Aorta (tissue), 5 donors: Measurements from ENCODE around the gene B4GALNT3. TPM values are rescaled to one million over a fixed set of nuclear protein-coding genes. Genes with fewer than 3 reads are reported as not detected.

Source experiments
- ATAC-seq: fragments of 200-7000 bp; cut with Tn5 transposase; one replicate; pipeline ENCODE4 v1.9.1; 2022; ENCODE audit warnings: moderate library complexity; ENCODE audit not compliant: low FRiP score
- DNase-seq, 2 donors: peaks; one replicate each; pipeline ENCODE4 v3.0.0-alpha.2; 2020
- H3K27ac ChIP-seq, 2 donors: one replicate each; pipeline ENCODE4 v1.5.1; 2013; ENCODE audit warnings: low read length in 2 of 2, mild to moderate bottlenecking in 2 of 2, moderate library complexity in 2 of 2, control low read depth in 1 of 2, inconsistent platforms in 1 of 2, low read depth in 1 of 2
- H3K27me3 ChIP-seq, 2 donors: one replicate each; pipeline ENCODE4 v1.6.1; 2013; ENCODE audit warnings: control low read depth in 1 of 2, low read length in 1 of 2, mild to moderate bottlenecking in 1 of 2, moderate library complexity in 1 of 2; ENCODE audit not compliant: insufficient read depth in 2 of 2, control insufficient read depth in 1 of 2
- H3K36me3 ChIP-seq, 2 donors: one replicate each; pipeline ENCODE4 v1.6.1; 2013; ENCODE audit warnings: control low read depth in 1 of 2, low read length in 1 of 2, mild to moderate bottlenecking in 1 of 2; ENCODE audit not compliant: insufficient read depth in 2 of 2, control insufficient read depth in 1 of 2
- H3K4me1 ChIP-seq, 2 donors: one replicate each; pipeline ENCODE4 v1.6.1; 2013; ENCODE audit warnings: low read length in 2 of 2, control low read depth in 1 of 2, mild to moderate bottlenecking in 1 of 2, moderate library complexity in 1 of 2; ENCODE audit not compliant: insufficient read depth in 2 of 2, control insufficient read depth in 1 of 2
- H3K4me3 ChIP-seq, 2 donors: one replicate each; pipeline ENCODE4 v1.5.1; 2013; ENCODE audit warnings: low read length in 2 of 2, control low read depth in 1 of 2, mild to moderate bottlenecking in 1 of 2
- H3K9me3 ChIP-seq: one replicate; pipeline ENCODE4 v1.6.1; 2013; ENCODE audit warnings: mild to moderate bottlenecking, low read length; ENCODE audit not compliant: control insufficient read depth
- WGBS, 2 donors: extraction: QIAGEN DNeasy Blood & Tissue Kit; methylation state at CpG; one replicate each; pipeline ENCODE4 v1.1.7; 2013; 5-methylcytosine and 5-hydroxymethylcytosine counted together
- intact Hi-C, 2 donors: fragments of 100-400 bp; cut with DNase I; formaldehyde crosslinking; loops; one replicate each; pipeline versions ENCODE4 v1.14.2 to v1.15.0; 2022
- polyA plus RNA-seq, 2 donors: library from polyadenylated mRNA; stranded (reverse); fragments of 200-250 nt; gene quantifications; one replicate each; pipeline ENCODE4 v1.2.3, GENCODE V29; 2013
- total RNA-seq, 2 donors: library from RNA; stranded (reverse); fragmentation: NEBNext Ultra II Directional; extraction: Animal tissue kit (Norgen Biotek cat#: 25700); gene quantifications; one replicate each; pipeline ENCODE4 v1.2.1, GENCODE V29; 2021
- donor health status: healthy with polysubstance abuse.
- donor health status: Bipolar disorder and iron deficiency.
- donor health status: DM: no; HTN: no; CAD: no.
- donor health status: DM: no; HTN: no; CAD: no.
- donor health status: DM: yes; HTN: yes; CAD: no.

B4GALNT3 gene
- total and polyA plus RNA-seq, 4 donors, result 10.3 to 29.9 (median 18.9) TPM

- no peaks in the 10 kb centered on the region for H3K4me1 ChIP-seq
- no peaks in the 10 kb centered on the region for H3K27me3 ChIP-seq
- ATAC-seq (no peak), DNase-seq (peak in 1 of 2 donors; percentile 37)
- WGBS, 2 donors, result 85 to 89% methylated on average over 21 of the region's 21 CpGs
- no peak overlapping the region for H3K4me3 ChIP-seq
- intact Hi-C loops, result loop anchor here in 1 of 2 donors (10.0 kb wide), 1 partner anchor 389 kb away; no protein-coding TSS in a partner anchor
- no peaks in the 10 kb centered on the region for H3K9me3 ChIP-seq
- no peaks in the 10 kb centered on the region for H3K36me3 ChIP-seq
- no peak overlapping the region for H3K27ac ChIP-seq
Measured at GRCh38 chr12:565589-566105, 105.9 kb downstream of the B4GALNT3 start.

DNA sequence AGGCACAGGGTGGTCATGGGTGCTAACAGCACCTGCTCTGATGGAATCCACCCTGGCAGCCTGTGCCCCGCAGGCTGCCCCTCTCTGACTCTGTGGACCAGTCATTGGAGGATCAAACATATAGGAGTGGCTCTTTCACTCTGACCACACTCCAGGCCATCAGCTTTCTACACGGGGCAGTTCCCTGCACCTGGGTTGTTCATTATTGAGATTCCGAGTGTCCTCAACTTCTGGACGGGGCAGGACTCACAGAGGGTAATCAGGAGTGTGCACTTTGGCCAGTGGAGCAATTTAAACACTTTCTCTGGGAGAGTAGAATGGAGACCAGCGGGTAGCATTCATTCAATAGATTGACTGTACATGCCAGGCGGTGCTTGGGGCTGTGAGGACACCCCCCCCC, 108.7 kb downstream of the B4GALNT3 start:
- H3K9me3 ChIP-seq, result no peaks in the 10 kb centered on the region
- no peak overlapping the region for H3K27ac ChIP-seq
- intact Hi-C loops, result loop anchor here in 1 of 2 donors (10.0 kb wide), 1 partner anchor 386 kb away; no protein-coding TSS in a partner anchor
- no peaks in the 10 kb centered on the region for H3K4me1 ChIP-seq
- no peak overlapping the region for H3K4me3 ChIP-seq
- no peak for ATAC-seq
- peak; percentile 24 to 27 for DNase-seq
- H3K36me3 ChIP-seq, result no peaks in the 10 kb centered on the region
- H3K27me3 ChIP-seq, result no peaks in the 10 kb centered on the region
- 75 to 79% methylated on average over 6 of the region's 6 CpGs for WGBS, 2 donors

DNA sequence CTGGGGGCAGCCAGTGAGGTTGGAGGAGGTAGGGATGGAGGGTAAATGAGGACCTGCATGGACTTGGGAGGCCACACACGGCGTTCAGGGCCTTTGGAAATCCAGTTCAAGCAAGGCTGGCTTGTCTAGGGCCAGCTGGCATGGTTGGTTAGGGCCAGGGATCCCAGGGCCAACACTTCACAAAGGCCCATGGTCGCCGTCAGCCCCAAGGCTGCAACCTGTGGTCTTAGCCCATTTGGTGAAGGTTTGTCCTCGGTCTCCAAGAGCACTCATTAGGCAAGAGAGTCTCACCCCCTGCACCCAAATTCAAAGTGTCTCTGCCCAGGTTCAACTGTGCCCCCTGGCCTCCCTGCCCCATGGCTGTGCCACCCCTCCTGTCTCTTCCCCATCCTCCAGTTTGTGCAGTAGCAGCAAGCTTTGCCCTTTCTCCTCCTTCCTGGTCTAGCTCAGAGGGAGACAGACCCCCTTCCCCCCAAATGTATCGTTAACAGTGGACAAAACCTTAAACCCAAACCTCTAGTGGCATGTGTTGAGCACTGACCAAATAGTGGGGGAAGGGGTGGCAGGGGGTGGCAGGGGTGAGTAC, 109.4 kb downstream of the B4GALNT3 start:
- DNase-seq (peak; percentile 44 to 54), ATAC-seq (no peak)
- Histone ChIP-seq H3K4me1 (no peaks in the 10 kb centered on the region), H3K27me3 (no peaks in the 10 kb centered on the region), H3K9me3 (no peaks in the 10 kb centered on the region), H3K27ac (no peak overlapping the region), H3K36me3 (no peaks in the 10 kb centered on the region), H3K4me3 (no peak overlapping the region)
- intact Hi-C loops, result loop anchor here in 1 of 2 donors (10.0 kb wide), 1 partner anchor 386 kb away; no protein-coding TSS in a partner anchor
- WGBS, 2 donors, result 36 to 60% methylated on average over 6 of the region's 6 CpGs

- DNase-seq (peak; percentile 93 to 98), ATAC-seq (peak; percentile 94)
- Histone ChIP-seq H3K9me3 (no peaks in the 10 kb centered on the region), H3K4me1 (no peaks in the 10 kb centered on the region), H3K36me3 (no peaks in the 10 kb centered on the region), H3K27me3 (no peaks in the 10 kb centered on the region), H3K4me3 (peak overlapping the region; percentile 30 to 57), H3K27ac (peak overlapping the region in 1 of 2 donors; percentile 62)
- 1% methylated on average over 44 of the region's 44 CpGs for WGBS, 2 donors
- intact Hi-C loops, result loop anchor here (2.0 to 10.0 kb wide), 7 partner anchors 183 to 1015 kb away; partner anchors contain the start of gene WNK1 (in 1 of the 2)
Measured at GRCh38 chr12:569803-570434, 110.2 kb downstream of the B4GALNT3 start.

- Histone ChIP-seq H3K9me3 (no peaks in the 10 kb centered on the region), H3K27ac (peak overlapping the region; percentile 62 to 83), H3K4me1 (no peaks in the 10 kb centered on the region), H3K36me3 (no peaks in the 10 kb centered on the region), H3K4me3 (peak overlapping the region; percentile 49 to 57), H3K27me3 (no peaks in the 10 kb centered on the region)
- DNase-seq (peak; percentile 91 to 92), ATAC-seq (peak; percentile 94)
- intact Hi-C loops, result loop anchor here (2.0 to 10.0 kb wide), 6 partner anchors 182 to 1014 kb away; partner anchors contain the start of gene WNK1 (in 1 of the 2)
- whole genome bisulfite sequencing, 2 donors, result 2% methylated on average over 15 to 22 of the region's 22 CpGs
Measured at GRCh38 chr12:570435-570920, 110.7 kb downstream of the B4GALNT3 start.

- peak; percentile 87 to 91 for DNase-seq
- no peaks in the 10 kb centered on the region for H3K9me3 ChIP-seq
- peak; percentile 65 for ATAC-seq
- intact Hi-C loops, result loop anchor here (2.0 to 10.0 kb wide), 6 partner anchors 182 to 1014 kb away; partner anchors contain the start of gene WNK1 (in 1 of the 2)
- H3K27me3 ChIP-seq, result no peaks in the 10 kb centered on the region
- peak overlapping the region; percentile 62 to 83 for H3K27ac ChIP-seq
- H3K36me3 ChIP-seq, result no peaks in the 10 kb centered on the region
- H3K4me1 ChIP-seq, result no peaks in the 10 kb centered on the region
- WGBS, 2 donors, result 4 to 9% methylated on average over 17 to 22 of the region's 22 CpGs
- peak overlapping the region; percentile 49 to 57 for H3K4me3 ChIP-seq
Measured at GRCh38 chr12:570921-571794, 111.4 kb downstream of the B4GALNT3 start.

DNA sequence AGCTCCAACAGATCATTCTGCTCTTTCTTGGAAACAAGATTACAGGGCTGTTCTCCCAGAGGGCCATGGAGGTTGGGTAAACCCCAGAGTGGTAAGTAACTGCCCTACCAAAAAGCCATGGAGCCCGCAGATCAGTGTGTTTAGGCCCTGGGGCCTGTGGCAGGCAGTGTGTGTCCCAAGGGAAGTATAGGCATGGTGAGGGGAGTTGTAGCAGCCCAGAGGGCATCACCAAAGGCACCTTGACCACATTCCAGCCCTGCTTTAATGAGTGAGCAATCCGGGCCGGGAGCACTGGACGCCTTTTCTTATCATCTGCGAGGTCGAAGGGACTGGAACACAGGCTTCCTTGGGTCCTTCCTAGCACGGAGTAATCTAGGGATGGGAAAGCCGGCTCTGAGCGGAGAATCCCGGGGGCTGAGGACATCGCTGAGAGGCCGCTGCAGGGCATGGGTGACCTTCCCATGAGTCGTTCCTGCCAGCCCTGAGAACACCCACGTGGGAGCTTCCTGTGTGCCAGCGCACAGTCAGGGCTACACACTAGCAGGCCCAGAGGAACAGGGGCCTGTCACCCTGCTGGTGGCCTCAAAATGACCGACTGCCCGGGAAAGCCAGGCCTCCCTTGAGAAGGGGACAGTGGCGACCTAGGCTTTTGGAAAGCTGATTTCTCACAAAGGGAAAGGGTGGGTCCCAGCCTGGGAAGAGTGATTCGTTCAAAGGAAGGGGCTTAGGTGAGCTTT, 112.2 kb downstream of the B4GALNT3 start:
- 52 to 54% methylated on average over 19 of the region's 19 CpGs for WGBS, 2 donors
- Histone ChIP-seq H3K36me3 (no peaks in the 10 kb centered on the region), H3K27ac (peak overlapping the region; percentile 47 to 81), H3K27me3 (no peaks in the 10 kb centered on the region), H3K9me3 (no peaks in the 10 kb centered on the region), H3K4me3 (no peak overlapping the region), H3K4me1 (no peaks in the 10 kb centered on the region)
- ATAC-seq (no peak), DNase-seq (peak; percentile 55 to 79)
- intact Hi-C loops, result loop anchor here (2.0 to 10.0 kb wide), 6 partner anchors 181 to 1013 kb away; partner anchors contain the start of gene WNK1 (in 1 of the 2)
